NCI-H1105 (cell line): Measurements from ENCODE around the gene SH2D3A.

Experiments used
- DNase-seq: peaks from one replicate; lab custom pipeline; 2025; lab: John Stamatoyannopoulos, UW

SH2D3A gene

DNA sequence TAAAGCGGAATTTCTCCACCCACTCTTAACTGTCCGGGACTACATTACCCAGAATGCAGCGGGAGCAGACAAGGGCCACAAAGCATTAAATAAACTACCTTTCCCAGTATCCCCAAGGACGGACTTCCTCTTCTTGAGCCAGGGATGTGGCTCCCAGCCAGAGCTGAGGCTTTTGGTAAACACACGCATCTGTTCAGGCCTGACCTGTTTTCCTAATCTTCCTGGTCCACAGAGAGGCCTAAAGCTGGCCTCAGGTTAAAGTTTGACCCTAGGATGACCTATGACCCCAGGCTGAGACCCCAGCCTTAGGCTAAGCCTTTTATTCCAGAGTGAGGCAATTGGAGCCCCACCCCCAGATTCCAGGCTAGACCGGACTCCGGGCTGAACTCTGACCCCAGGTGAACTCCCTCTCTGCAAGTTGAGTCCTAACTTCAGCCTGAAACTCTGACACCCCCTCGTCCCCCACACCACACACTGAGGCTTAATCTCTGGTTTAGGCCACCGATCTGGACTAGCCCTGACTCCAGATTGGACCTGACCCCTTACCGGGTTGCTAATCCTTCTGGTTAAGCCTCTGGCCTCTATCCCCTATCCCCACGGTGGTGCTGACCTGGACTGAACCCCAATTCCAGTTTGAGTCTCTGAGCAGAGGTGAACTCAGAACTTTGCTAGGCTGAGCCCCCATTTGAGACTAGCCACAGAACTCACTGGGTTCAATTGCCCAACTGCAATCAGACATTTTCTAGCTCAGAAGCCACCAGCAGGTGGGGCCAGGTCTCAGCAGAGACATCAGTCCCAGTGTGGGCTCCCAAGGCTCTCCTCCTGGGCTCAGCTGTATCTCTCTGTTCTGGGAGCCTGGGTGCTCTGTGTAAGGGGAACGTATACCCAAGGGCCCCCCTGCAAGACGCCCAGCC, 29.1 kb downstream of the SH2D3A start:
- DNase-seq: no peak

DNA sequence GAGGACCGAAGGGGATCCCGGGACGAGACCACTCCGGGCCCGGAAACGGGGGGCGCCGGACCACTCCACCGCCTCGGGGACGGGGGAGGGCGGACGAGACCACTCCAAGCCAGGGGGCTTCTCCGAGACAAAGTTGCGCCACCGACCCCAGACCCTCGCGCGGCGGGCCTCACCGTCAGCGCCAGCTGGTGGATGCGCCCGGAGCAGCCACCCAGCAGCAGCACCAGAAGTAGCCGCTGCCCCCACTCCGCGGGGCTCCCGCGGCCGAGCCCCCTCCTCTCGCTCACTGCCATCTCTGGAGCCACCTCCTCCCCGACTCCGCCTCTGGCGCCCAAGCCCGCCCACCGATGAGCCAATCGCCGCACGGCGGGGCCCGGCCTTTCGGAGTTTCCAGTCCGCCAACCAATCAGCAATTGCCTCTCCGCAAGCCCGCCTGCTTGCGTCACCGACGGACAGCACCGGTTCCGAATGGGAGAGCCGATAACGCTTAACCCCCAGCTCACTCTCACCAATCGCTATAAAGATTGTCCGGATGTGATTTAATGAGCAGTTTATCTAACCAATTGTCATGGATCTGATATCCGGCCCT, 29.9 kb downstream of the SH2D3A start, which contains the start of gene GPR108:
Gene GPR108 (minus strand): TSS at position 297 of the 589 bp plus-strand sequence. CDS start 4 bp downstream, at position 293.
- peak; percentile 99 for DNase-seq

DNA sequence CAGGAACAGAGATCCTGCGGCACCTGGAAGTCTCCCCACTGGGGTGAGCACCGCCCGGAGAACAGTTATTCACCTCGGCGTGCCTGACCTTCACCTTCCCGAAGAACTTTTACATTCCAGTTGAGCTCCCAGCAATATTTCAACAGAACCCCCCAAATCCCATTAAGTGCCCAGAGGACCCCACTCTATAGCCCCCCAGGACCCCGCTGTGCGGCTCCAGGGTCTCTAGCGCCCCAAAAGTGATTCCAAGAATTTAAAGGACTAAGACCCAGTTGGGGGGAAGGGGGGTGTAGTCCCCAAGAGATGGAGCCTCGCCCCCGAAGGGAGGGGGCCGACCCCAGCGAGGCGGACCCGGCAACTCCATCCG, 30.3 kb downstream of the SH2D3A start:
- DNase-seq: no peak

DNA sequence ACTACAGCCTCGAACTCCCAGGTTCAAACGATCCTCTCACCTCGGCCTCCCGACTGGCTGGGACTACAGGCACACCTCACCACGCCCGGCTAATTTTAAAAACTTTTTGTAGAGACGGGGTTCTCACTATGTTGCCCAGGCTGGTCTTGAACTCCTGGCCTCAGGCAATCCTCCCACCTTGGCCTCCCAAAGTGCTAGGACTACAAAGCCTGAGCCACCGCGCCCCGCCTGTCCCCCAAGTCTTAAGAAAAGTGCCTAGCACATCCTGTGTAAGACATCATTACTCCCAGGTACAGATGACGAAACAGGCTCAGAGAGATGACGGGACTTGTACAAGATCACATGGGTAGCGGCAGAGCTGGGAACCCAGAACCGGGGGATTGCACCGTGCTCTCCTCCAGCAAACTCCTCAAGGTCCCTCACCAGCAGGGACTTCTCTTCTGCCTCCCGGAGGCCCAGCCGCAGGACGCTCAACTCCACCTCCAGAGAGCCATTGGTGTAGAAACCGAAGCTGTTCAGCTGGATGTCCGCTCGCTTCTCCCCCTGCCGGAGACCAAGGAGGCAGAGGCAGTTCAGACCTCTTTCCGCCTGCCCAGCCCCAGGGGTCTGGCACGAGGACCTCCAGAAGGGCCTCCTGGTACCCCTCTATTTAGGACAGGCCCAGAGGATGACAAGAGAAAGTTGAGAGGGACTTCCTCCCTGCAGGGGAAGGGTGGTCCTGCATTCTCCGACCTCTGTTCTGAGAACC, 30.9 kb downstream of the SH2D3A start:
- DNase-seq: no peak

DNA sequence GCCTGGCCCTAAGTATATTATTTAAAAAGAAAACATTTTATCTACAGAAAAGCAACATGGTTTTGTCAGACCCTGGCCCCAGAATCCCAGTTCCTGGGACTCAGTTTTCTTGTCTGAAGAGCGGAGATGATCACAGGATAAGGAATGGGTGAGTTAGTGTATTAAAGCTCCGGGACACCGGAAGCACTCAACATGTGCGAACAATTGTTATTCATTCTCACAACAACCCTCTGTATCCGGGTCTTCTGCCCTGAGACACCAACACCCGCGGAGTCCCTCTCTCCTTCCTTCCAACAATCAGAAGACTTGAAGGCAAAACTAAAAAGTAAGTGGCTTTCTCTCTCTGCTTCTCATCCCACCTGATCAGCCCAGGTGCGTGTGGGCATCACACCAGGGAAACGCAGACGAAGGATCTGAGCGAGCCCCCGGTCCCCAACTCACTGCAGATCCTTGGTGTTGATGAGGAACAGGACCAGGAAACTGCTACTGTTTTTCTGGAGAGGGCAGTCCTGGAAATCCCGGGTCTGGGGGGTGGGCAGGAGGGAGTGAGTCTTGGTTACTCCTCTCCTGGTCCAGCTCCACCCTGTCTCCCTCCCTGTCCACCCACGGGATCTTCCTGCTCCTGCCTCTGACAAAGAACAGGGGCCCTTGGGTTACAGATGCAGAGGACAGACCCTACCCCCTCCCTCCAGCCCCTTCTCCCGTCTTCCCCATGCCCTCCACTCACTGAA, 31.9 kb downstream of the SH2D3A start:
- no peak for DNase-seq

DNA sequence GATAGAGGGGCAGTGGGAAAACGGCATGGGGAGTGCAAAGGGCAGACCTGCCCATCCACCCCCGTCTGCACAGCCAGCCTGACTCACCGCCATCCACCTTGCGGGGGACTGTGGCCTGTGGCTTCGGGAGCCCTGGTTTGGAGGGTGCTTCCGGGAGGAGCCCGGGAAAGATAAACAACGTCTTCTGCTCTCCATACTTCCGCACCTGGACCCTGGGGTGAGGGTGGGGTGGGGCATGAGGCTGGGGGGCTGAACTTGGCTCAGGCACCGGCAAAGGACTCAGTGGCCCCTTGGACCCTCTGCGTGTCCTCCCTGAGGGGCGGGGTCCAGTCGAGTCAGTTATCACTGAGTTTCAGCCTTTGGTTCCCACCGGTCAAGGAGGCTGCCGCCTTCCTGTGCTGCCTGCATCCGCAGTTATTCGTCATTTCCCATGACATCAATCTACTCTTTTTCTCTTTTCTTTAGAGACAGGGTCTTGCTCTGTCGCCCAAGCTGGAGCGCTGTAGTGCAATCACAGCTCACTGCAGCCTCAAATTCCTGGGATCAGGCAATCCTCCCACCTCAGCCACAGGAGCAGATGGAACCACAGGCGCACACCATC, 33.0 kb downstream of the SH2D3A start:
- no peak for DNase-seq

DNA sequence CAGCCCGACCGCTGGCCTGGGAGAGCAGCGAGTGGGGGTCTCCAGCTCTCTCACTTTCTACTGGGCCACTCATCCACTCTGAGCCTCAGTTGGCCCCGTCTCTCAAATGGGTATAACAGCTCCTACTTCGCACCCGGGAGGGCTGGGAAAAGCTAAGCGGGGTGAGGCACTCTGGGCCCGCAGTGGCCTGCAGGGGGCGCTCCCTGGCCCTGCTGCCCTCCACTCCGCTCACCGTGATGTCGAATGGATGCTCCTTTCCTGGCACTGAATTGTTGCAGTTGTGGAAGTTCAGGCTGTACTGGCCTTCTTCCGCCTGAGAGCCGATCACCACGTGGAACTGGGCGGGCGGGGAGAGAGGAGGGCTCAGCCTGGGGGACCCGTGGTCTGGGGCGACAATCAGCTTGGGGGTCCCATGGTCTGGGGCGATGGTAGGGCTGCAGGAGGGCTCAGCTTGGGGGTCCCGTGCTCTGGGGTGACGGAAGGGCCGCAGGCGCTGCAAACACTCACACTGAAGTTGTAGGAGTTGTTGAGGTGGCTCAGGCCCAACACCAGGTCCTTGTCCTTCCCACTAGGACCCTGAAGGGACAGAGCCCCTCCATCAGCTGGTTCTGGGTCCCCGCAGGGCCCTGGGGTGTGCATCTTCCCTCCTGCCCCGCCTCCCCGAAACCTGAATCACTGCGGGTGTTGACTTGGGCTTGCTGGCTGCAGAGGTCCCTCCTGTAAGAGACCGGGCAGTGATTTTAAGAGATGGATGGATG, 33.7 kb downstream of the SH2D3A start:
- DNase-seq: no peak

DNA sequence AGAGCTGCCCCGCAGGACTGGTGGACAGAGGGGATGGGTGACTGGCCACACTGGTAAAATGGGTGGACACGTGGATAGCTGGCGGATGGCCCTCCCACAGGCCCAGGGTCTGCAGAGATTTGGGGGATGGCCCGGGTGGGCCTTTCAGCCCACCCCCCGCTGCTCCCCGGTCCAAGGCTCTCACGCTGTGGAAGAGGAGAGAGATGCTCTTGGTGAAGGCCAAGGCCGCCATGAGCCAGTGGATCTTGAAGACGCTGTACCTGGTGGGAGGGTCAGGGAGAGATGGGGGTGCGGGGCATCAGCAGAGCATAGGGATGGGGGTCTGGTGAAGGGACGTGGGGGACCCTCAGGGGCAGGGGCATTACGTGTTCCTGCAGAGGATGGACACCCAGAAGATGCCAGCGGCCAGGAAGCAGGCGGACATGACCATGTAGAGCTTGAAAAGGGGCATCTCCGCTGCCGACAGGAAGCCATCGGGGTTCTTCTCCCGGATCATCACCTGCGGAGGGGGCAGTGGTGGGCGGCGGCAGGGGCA, 34.4 kb downstream of the SH2D3A start:
- DNase-seq: no peak

DNA sequence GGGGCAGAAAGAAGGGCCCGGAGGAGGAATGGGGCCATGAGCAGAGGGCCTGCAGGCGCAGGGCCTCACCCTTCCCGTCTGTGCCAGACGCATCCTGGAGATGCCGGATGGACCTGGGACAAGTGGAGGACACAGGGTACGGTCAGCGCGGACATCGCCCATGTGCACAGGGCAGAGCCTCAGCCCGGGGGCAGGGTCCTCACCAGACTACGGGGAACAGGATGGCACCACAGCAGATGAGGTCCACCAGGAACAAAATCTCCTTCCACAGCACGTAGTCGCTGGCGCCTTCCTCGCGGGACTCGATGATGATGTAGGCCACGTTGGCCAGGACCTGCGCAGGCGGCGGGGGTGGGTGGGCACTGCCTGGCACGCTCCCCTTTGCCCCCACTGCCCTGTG, 35.4 kb downstream of the SH2D3A start:
- DNase-seq: no peak

DNA sequence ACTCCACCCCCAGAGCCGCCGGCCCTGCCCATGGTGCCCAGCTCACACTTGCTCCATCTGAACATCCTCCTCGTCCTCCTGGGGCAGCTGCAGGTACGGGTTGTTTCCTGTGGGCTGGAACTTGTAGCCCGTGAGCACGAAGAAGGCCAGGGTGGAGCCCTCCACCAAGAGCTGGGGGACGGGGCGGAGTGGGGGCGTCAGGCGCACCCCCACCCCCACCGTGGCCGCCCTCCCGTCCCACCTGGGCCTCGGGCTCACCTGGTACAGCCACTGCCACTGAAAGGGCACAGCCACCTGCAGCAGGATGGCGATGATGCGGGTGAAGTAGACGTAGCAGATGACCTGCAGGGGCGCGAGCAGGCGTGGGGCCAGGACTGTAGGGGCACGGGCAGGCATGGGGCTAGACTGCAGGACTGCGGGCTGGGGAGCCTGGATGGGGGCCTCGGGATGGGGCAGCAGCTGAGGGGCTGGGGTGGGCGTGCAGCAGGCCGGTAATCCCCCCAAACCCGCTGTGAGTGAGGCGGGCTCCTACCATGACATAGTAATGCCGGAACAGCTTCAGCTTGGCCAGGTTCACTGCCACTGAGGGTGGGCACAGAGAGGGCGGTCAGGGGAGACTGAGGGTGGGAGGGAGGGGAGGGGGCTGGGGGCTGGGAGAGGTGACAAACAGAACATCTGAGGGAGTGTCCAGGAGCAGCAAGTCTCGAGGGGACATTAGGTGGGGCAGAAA, 36.1 kb downstream of the SH2D3A start:
- DNase-seq: no peak

DNA sequence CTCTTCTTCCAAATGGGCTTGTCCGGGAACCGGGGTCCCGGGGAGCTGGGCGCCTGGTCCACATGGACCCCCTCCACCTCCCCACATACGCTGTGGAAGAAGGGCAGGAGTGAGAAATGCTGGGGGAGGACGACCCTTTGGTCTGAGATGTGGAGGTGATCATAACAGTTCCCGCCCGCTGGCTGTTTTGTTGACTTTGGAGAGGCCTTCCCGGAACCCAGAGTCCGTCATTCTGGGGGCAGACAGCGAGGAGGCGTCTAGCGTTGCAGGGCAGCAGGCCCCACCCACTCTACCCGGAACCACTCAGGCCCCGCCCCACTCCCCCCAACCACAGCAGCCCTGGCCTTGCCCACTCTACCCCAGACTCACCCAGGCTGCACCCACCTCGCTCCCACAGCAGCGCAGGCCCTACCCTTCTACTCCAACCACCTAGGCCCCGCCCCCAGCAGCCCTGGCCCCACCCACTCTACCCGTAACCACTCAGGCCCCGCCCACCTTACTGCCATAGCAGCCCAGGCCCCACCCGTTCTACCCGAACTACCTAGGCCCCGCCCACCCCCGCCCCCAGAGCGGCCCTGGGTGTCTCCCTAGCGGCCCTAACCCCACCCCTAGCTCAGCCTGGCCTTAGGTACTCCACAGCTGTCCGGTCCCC, 37.0 kb downstream of the SH2D3A start:
- no peak for DNase-seq

DNA sequence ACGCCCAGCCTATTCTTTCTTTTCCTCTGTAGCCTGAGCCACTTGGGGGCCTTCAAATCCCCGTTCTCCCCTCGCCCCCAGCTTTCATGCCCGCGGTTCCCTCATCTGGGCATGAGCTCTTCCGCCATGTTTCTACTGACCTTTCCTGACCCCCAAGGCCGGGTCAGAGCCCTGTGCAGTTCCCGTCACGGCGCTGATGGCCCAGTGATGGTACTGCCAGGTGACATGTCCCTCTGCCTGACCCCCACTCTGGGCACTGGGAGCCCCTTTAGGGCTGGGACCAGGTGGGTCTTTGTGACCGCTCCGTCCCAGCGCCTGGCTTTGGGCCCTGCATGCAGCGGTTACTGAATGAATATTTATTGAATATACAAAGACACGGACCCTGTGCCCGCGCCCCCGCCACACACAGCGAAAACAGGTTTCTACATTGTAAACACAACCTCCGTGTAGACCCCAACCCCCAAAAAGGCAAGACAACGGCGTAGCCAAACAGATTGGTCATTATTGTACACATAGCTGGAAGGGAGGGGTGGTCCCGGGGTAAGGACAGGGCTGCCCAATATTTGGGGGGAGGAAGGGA, 37.6 kb downstream of the SH2D3A start:
- no peak for DNase-seq

DNA sequence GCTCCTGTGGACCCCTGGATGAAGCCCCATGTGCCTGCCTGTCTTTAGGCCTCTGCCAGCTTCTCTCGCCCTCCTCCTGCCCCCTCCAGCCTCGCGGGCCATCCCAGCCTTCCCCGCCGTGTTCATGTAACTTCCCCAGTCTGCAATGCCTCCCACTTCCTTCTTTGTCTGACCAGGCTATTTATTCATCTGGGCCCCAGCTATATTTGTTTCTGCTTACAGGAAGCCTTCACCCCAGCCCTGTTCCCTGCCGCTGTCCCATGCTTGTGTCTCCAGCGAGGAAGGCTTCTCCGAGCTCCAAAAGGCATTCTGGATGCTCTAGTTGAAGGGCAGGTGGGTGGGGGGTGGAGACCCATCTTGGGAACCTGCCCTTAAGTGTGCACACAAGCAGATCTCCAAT, 38.9 kb downstream of the SH2D3A start:
- no peak for DNase-seq

DNA sequence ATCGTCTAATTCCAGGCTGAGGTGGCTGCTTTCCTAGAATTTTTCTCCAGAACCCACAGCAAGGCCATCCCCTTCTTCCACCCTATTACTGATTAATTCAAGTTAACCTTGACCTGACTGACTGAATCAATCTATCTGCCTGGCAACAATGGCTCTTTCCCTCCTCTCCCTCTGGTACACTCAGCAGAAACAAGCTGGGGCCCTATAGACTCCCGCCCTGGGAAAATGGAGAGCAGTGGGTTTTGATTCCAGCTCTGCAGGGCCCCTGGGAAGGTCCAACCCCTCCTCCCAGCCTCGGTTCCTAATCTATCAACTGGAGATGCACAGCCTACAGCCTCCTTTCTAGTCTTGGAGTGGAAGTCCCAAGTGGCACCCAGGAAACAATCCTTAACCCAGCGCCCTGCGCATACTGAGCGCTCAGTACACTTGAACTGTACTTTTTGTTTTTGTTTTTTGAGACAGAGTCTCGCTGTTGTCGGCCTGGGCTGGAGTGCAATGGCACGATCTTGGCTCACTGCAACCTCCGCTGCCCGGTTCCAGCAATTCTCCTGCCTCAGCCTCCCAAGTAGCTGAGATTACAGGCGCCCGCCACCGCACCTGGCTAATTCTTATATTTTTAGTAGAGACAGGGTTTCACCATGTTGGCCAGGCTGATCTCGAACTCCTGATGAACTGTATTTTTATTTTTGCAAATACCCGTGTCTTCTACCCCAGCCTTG, 41.6 kb downstream of the SH2D3A start:
- no peak for DNase-seq

DNA sequence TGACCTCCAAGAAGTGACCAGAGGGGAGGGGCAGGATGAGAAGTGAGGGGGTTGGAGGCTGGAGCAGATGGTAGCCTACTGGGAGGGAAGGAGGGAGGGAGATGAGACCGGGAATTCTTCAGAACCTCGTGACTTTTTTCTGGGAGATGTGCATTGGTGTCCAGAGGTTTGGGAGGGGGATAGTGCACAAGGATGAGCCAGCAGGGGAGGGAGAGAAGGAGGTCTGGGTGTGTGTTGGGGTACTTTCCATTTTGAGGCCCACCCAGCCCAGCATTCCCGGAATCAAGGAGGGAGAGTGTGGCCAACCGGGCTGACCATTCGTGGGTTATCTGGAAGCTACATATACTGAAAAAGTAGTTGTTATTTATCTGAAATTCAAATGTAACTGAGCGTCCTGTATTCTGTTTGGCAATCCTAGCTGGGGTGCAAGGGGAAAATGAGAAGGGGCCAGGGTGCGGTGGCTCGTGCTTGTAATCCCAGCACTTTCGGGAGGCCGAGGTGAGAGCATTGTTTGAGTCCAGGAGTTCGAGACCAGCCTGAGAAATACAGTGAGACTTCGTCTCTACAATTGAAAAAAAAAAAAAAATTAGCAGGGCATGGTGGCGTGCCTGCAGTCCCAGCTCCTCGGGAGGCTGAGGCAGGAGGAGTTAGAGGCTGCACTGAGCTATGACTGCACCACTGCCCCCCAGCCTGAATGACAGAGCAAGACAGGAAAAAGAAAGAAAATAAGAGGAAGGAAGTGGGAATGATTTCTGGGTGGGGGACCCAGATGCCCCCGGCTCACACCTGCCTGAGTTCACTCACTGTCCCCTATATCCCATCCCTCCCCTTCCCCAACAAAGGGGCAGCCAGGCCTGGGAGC, 42.4 kb downstream of the SH2D3A start:
- DNase-seq: no peak

DNA sequence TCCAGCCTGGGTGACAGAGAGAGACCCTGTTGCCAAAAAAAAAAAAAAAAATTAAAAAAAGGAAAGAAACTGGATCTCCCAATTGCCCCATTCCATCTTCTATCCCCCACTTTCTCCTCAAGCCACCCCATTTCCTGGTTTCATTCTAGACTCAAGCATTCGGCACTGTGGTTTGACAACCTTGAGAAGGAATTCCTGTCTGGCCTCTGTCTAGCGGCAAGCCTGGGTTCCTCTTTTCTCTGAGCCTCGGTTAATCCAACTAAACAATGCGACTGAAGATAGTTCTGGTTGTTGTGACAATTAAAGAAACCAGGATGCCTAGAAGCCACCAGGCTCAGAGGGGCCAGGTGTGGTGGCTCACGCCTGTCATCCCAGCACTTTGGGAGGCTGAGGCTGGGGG, 43.5 kb downstream of the SH2D3A start:
- no peak for DNase-seq

DNA sequence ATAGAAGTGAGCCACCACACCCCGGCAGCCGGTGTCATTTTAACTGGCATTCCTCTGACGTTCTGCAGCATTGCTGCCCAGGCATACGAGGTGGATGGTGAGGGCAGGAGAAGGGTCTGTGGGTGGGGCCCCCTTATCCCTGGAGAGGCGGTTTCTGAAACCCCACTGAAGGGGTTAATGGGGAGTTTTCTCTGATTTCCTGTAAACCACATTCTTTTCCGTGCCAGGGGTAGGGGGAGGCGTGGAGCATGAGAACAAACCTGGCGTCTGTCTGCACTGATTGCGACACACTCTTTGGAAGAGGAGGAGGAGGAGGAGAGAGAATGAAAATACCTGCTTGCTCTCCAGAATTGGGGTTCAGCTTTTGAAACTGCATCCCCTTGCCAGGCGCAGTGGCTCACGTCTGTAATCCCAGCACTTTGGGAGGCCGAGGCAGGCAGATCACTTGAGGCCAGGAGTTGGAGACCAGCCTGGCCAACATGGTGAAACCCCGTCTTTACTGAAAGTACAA, 44.1 kb downstream of the SH2D3A start:
- DNase-seq: no peak
